ENCODE measurements around the gene RBM43. TPM values are rescaled to one million over a fixed set of nuclear protein-coding genes. Genes with fewer than 3 reads are reported as not detected.

RBM43 gene
- total RNA-seq, 1 experiment from 2014 or later: 1.8 TPM

GRCh38 chr2:151292546-151292945 is 30.9 kb upstream of the RBM43 start:
- Histone ChIP-seq H4K91ac (ENCODE audit: insufficient read length, low read depth, low read length) (no peak overlapping the region), H3K27ac (ENCODE audit: insufficient read length, low read depth, low read length) (no peak overlapping the region), H3K18ac (ENCODE audit: insufficient read length, low read depth, low read length) (no peak overlapping the region), H4K5ac (ENCODE audit: insufficient read length, low read depth, low read length) (no peak overlapping the region), H3K23ac (ENCODE audit: insufficient read length, low read depth, low read length) (no peak overlapping the region), H2BK5ac (ENCODE audit: insufficient read length, low read length) (no peak overlapping the region), H3K9ac (ENCODE audit: extremely low read depth, insufficient read length, low read length) (no peak overlapping the region), H3K4me2 (ENCODE audit: insufficient read depth, insufficient read length, low read length) (no peak overlapping the region), H3K79me1 (ENCODE audit: insufficient read depth, low read depth, low read length, poor library complexity, severe bottlenecking) (no peaks in the 10 kb centered on the region), H4K8ac (replicated peaks; ENCODE audit: insufficient read length, low read depth, low read length) (no peak overlapping the region), H3T11ph (ENCODE audit: low read length) (no peak overlapping the region), H3K56ac (ENCODE audit: insufficient read length, low read depth, low read length) (no peak overlapping the region), H3K4ac (ENCODE audit: low read depth, low read length) (no peak overlapping the region), H3K9me3 (ENCODE audit: control insufficient read depth, low read depth, low read length) (no peaks in the 10 kb centered on the region), H2BK20ac (ENCODE audit: low read depth, low read length, poor library complexity, severe bottlenecking) (no peak overlapping the region), H3K4me1 (ENCODE audit: insufficient read depth, low read length) (no peaks in the 10 kb centered on the region; the same call in 1 of the 2 replicates), H2BK12ac (ENCODE audit: insufficient read length, low read depth, low read length) (no peak overlapping the region), H4K20me1 (ENCODE audit: control insufficient read depth, insufficient read depth, insufficient read length) (no peaks in the 10 kb centered on the region), H3K14ac (ENCODE audit: insufficient read depth, low read length) (no peak overlapping the region), H2AK5ac (ENCODE audit: insufficient read length, low read length) (no peak overlapping the region), H2AFZ (ENCODE audit: low read length) (no peak overlapping the region), H2BK15ac (ENCODE audit: low read depth, low read length) (no peak overlapping the region), H3K23me2 (ENCODE audit: insufficient read length, low read depth, low read length, poor library complexity, severe bottlenecking) (peaks cover 6% of the 10 kb centered on the region), H3K27me3 (ENCODE audit: insufficient read depth, low read length) (no peaks in the 10 kb centered on the region), H2BK120ac (ENCODE audit: low read depth, low read length, poor library complexity, severe bottlenecking) (no peak overlapping the region), H3K79me2 (ENCODE audit: insufficient read depth, low read length) (no peaks in the 10 kb centered on the region)
- Mint-ChIP-seq H3K27ac (no peak overlapping the region), H3K4me1 (peaks cover 12 to 15% of the 10 kb centered on the region in 2 experiments), H3K4me3 (no peak overlapping the region), H3K27me3 (ENCODE audit: low read depth) (peaks cover 3% of the 10 kb centered on the region), H3K9me3 (peaks cover 4 to 5% of the 10 kb centered on the region in 2 experiments; a peak in 4 of 5 replicates), H3K36me3 (ENCODE audit: insufficient read depth in 1 of 3, low read depth in 3 of 3) (peaks cover 2 to 4% (median 2%) of the 10 kb centered on the region in 3 experiments; a peak in 1 of 7 replicates)
- no peak for TF ChIP-seq CTCF (conservative IDR thresholded peaks at IDR 0.05)
- DNase-seq: no peak
